ENCODE data around the gene ATXN7L2.

DNA sequence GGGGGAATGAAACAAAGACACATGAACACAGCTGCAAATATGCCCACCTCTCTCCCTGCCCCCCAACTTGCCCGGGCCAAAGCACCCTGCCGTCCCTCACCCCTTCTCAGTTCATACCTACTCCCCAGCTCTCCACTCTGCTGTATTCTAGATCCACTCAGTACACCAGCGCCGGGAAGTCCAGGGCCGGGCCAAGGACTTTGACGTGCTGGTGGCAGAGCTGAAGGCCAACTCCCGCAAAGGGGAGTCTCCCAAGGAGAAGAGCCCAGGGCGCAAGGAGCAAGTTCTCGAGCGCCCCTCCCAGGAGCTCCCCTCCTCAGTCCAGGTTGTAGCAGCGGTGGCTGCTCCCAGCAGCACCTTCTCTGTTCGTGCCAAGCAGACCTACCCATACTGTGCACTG is 5.0 kb downstream of the ATXN7L2 start:
- no peak for TF ChIP-seq POLR2A (IDR thresholded peaks at IDR 0.05; ENCODE audit: control extremely low read depth in 1 of 2, low read depth in 2 of 2, low read length in 2 of 2)
- no peak for TF ChIP-seq CBX5 (IDR thresholded peaks at IDR 0.05; ENCODE audit: low read depth, low read length)
